ENCODE data around the gene EXOC1. TPM values are rescaled to one million over a fixed set of nuclear protein-coding genes. Genes with fewer than 3 reads are reported as not detected.
"Not testable (repeated sequence)": the region's sequence is repeated elsewhere in the genome, so short reads cannot be mapped to it uniquely, and the experiment has no call there.

The EXOC1 gene
- total RNA-seq, 1 donor from 2014 or later = 21.5 TPM

DNA sequence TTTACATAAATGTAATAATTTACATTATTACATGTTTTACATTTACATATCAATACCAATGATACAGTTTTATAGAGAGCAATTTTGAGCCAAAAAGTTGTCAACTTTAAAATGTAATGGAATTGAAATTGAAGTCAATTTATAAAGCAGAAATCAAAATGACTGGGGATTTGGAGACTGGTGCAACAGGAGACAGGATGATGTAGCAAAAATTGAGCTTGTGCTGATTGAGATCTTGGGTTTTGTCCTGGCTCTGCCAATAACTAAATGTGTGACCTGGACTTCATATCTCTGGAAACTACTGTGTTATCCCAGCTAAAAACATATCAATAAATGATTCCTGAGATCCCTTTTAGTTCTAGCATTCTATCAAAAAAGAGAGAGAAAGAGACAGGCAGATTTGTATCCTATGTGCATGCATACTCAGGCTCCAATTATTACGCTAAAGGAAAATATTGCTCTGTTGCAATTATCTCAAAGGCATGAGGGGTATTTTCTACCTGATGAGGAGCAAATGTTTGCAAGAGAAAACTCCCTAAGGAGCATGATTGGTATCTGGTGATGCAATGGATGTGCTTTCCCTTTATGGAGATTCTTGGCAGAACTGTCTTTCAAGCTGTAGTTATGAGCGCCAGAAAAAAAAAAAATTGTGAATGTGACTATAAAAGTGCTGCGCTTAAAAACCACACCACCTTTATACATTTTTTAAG lies 19.2 kb upstream of the EXOC1 start:
- Mint-ChIP-seq H3K27ac (no peak overlapping the region), H3K4me1 (no peaks in the 10 kb centered on the region), H3K4me3 (no peak overlapping the region), H3K27me3 (peaks cover 32% of the 10 kb centered on the region), H3K9me3 (peaks cover 6% of the 10 kb centered on the region), H3K36me3 (ENCODE audit: low read depth) (no peaks in the 10 kb centered on the region)
- intact Hi-C loops (cut with micrococcal nuclease) = no loop called here
- no peak for DNase-seq

DNA sequence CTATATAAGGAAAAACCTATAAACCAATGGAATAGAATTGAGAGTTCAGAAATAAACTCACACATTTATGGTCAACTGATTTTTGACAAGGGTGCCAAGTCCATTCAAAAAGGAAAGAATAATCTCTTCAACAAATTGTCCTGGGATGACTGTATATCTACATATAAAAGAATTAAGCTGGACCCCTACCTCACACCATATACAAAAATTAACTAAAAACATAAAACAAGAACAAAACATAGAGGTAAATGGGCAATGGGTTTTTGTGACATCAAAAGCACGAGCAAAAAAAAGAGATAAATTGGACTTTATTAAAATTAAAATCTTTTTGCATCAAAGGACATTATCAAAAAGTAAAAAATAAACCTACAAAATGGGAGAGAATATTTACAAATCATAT lies 15.5 kb upstream of the EXOC1 start:
- H3K36me3 Mint-ChIP-seq (ENCODE audit: low read depth) = no peaks in the 10 kb centered on the region

DNA sequence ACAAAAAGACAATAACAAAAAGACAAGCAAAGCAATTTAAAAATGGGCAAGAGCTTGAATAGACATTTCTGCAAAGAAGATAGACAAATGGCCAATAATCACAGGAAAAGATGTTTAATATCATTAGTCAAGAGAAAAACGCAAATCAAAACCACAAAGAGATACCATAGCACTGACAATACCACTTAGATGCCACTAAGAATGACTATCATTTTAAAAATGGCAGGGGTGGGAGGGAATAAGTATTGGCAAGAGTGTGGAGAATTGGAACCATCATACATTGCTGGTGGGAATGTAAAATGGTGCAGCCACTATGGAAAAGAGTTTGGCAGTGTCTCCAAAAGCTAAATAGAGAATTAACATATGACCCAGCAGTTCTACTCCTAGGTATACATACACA lies 15.1 kb upstream of the EXOC1 start:
- no peak for DNase-seq
- H3K4me3 Mint-ChIP-seq = no peak overlapping the region
- no peak overlapping the region for H3K27ac Mint-ChIP-seq
- peaks cover 6% of the 10 kb centered on the region for H3K9me3 Mint-ChIP-seq
- intact Hi-C loops (cut with micrococcal nuclease) = no loop called here
- H3K27me3 Mint-ChIP-seq = peaks cover 21% of the 10 kb centered on the region
- no peaks in the 10 kb centered on the region for H3K4me1 Mint-ChIP-seq
- no peaks in the 10 kb centered on the region for H3K36me3 Mint-ChIP-seq (ENCODE audit: low read depth)

More for the DNA sequence above, 15.5 kb upstream of the EXOC1 start:
- DNase-seq = no peak
- H3K4me3 Mint-ChIP-seq = no peak overlapping the region
- H3K27me3 Mint-ChIP-seq = peaks cover 21% of the 10 kb centered on the region
- H3K9me3 Mint-ChIP-seq = peaks cover 6% of the 10 kb centered on the region
- H3K4me1 Mint-ChIP-seq = no peaks in the 10 kb centered on the region
- intact Hi-C loops (cut with micrococcal nuclease) = no loop called here
- H3K27ac Mint-ChIP-seq = no peak overlapping the region

DNA sequence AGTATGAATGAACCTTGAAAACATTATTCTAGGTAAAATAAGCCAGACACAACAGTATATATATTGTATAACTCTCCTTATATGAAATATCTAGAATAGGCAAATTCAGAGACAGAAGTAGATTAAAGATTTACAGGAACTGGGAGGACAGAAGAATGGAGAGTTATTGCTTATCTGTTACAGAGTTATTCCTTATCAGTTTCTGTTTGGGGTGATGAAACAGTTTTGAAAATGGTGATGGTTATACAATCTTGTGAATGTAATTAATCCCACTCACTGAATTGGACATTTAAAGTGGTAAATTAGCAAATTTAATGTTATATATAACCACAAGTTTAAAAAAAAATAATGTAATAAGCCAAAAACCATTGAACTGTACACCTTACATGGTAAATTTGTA lies 14.5 kb upstream of the EXOC1 start:
- H3K27me3 Mint-ChIP-seq = peaks cover 18% of the 10 kb centered on the region
- H3K27ac Mint-ChIP-seq = no peak overlapping the region
- no peak overlapping the region for H3K4me3 Mint-ChIP-seq
- no peaks in the 10 kb centered on the region for H3K4me1 Mint-ChIP-seq
- peaks cover 6% of the 10 kb centered on the region for H3K9me3 Mint-ChIP-seq
- intact Hi-C loops (cut with micrococcal nuclease) = no loop called here
- H3K36me3 Mint-ChIP-seq (ENCODE audit: low read depth) = no peaks in the 10 kb centered on the region
- no peak for DNase-seq

DNA sequence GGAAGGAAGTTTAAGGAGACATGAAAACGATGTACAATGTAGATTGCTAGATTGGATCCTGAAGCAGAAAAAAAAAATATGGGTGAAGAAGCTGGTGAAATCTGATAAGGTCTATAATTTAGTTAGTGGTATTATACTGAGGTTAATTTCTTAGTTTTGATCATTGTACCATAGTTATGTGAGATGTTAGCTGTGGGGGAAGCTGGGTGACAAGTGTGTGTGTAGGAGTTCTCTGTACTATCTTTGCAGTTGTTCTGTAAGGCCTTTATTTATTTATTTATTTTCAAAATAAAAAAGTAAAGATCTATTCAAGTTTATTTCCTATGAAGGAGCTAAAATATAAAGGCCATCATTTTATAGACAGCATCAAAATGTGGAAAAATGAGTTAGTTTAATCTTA lies 12.5 kb upstream of the EXOC1 start:
- H3K9me3 Mint-ChIP-seq = peaks cover 6% of the 10 kb centered on the region
- intact Hi-C loops (cut with micrococcal nuclease) = no loop called here
- H3K4me3 Mint-ChIP-seq = no peak overlapping the region
- H3K4me1 Mint-ChIP-seq = no peaks in the 10 kb centered on the region
- no peak overlapping the region for H3K27ac Mint-ChIP-seq
- H3K36me3 Mint-ChIP-seq (ENCODE audit: low read depth) = no peaks in the 10 kb centered on the region
- no peak for DNase-seq
- peaks cover 14% of the 10 kb centered on the region for H3K27me3 Mint-ChIP-seq

DNA sequence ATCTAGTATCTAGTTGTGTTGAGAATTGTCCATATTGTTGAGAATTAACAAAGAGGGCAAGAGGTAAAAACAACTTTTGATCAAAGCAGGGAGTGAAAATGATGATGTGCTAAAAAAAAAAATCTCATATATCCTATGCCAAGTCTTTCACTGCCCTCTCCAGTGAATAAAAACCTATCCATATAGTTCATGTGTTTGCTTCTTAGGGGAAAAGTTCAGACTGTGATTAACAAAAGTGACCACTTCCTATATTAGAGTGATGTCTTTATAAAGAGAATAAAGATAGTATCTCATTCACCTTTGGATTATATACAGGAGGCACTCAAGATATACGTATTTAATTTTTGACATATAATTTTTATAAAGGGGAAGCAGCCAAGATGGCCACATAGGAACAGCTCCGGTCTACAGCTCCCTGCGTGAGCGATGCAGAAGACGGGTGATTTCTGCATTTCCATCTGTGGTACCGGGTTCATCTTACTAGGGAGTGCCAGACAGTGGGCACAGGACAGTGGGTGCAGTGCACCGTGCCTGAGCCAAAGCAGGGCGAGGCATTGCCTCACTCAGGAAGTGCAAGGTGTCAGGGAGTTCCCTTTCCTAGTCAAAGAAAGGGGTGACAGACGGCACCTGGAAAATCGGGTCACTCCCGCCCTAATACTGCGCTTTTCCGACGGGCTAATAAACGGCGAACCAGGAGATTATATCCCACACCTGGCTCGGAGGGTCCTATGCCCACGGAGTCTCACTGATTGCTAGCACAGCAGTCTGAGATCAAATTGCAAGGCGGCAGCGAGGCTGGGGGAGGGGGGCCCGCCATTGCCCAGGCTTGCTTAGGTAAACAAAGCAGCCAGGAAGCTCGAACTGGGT lies 11.8 kb upstream of the EXOC1 start:
- H3K4me3 Mint-ChIP-seq; H3K4me1 Mint-ChIP-seq; H3K27me3 Mint-ChIP-seq; H3K9me3 Mint-ChIP-seq; H3K27ac Mint-ChIP-seq; DNase-seq; H3K36me3 Mint-ChIP-seq (ENCODE audit: low read depth); intact Hi-C loops (cut with micrococcal nuclease): not testable (repeated sequence)

DNA sequence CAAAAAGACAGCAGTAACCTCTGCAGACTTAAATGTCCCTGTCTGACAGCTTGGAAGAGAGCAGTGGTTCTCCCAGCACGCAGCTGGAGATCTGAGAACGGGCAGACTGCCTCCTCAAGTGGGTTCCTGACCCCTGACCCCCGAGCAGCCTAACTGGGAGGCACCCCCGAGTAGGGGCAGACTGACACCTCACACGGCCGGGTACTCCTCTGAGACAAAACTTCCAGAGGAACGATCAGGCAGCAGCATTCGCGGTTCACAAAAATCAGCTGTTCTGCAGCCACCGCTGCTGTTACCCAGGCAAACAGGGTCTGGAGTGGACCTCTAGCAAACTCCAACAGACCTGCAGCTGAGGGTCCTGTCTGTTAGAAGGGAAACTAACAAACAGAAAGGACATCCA lies 11.1 kb upstream of the EXOC1 start:
- H3K4me3 Mint-ChIP-seq; DNase-seq; H3K27ac Mint-ChIP-seq; H3K4me1 Mint-ChIP-seq; H3K27me3 Mint-ChIP-seq; H3K9me3 Mint-ChIP-seq; intact Hi-C loops (cut with micrococcal nuclease); H3K36me3 Mint-ChIP-seq (ENCODE audit: low read depth): not testable (repeated sequence)

DNA sequence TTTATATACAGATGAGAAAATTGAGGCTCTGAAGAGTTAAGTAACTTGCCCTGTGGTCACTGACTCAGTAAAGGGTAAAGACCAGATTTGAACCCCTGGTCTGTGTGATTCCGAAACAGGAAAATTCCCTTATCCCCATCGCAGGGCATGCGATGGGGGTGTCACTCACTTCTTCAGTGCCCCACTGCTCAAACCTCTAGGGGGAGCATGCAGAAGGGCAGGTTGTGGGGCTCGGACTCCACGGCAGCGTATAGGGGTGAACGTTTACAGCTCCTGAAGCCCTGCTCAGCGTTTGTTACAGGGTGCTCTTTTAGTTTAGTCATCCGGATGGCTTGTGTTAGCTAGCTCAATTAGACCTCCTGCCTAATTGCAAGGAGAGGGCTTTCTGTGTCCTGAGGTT lies 3.7 kb upstream of the EXOC1 start:
- no peaks in the 10 kb centered on the region for H3K27me3 Mint-ChIP-seq
- peaks cover 18% of the 10 kb centered on the region for H3K4me1 Mint-ChIP-seq
- no peak for DNase-seq
- no peaks in the 10 kb centered on the region for H3K9me3 Mint-ChIP-seq
- H3K36me3 Mint-ChIP-seq (ENCODE audit: low read depth) = peaks cover 4% of the 10 kb centered on the region
- H3K4me3 Mint-ChIP-seq = no peak overlapping the region
- H3K27ac Mint-ChIP-seq = no peak overlapping the region
- intact Hi-C loops (cut with micrococcal nuclease) = loop anchor here (5.0 to 10.0 kb wide), 4 partner anchors 58 to 905 kb away; no protein-coding TSS in a partner anchor

DNA sequence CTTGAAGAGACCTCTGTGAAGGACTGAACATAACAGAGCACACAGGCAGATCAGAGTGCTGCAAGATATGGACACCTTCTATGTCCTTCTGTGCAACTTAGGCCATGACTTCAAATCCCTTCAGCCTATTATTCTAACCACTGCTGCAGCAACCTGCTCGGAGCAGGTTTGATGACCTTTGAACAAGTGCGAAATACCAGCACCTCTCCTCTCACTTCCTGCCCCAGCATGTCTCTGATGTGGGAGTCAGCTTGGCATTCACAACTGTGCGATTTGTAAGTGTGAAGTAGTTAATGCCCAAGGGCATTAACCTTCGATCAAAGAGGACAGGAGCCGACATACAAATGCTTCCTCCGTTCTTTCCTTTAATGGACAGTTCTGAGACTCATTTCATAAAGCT lies 1.6 kb upstream of the EXOC1 start:
- Mint-ChIP-seq H3K27ac (no peak overlapping the region), H3K9me3 (no peaks in the 10 kb centered on the region), H3K36me3 (ENCODE audit: low read depth) (peaks cover 6% of the 10 kb centered on the region), H3K27me3 (no peaks in the 10 kb centered on the region), H3K4me1 (peaks cover 18% of the 10 kb centered on the region), H3K4me3 (peak overlapping the region; percentile 38)
- intact Hi-C loops (cut with micrococcal nuclease) = loop anchor here (2.0 to 10.0 kb wide), 6 partner anchors 15 to 903 kb away; partner anchors contain the start of gene CLOCK
- peak; percentile 66 for DNase-seq

DNA sequence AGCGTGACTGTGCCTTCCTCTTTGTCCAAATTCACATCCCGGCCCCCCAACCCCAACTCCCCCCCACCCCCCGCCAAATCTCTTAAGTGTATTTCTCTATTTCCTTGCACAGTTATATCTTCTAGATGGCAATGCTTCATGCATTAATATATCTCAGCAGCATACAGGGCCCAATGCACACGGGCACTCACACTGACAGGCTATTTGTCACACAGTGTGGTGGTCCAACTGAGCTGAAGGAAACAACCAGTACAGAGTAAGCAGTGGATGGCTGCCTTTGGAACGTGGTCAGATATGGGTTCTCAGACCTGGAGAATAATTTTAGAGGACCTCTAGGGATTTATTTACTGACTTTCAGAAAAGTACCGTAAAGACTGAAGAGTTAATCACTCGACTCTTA lies 681 bp downstream of the EXOC1 start:
- Mint-ChIP-seq H3K4me1 (peaks cover 20% of the 10 kb centered on the region), H3K27ac (peak overlapping the region; percentile 70), H3K27me3 (no peaks in the 10 kb centered on the region), H3K9me3 (no peaks in the 10 kb centered on the region), H3K36me3 (ENCODE audit: low read depth) (peaks cover 18% of the 10 kb centered on the region), H3K4me3 (no peak overlapping the region)
- intact Hi-C loops (cut with micrococcal nuclease) = loop anchor here (2.0 to 10.0 kb wide), 5 partner anchors 53 to 901 kb away; partner anchors contain the start of gene SRP72
- DNase-seq = peak; percentile 66

DNA sequence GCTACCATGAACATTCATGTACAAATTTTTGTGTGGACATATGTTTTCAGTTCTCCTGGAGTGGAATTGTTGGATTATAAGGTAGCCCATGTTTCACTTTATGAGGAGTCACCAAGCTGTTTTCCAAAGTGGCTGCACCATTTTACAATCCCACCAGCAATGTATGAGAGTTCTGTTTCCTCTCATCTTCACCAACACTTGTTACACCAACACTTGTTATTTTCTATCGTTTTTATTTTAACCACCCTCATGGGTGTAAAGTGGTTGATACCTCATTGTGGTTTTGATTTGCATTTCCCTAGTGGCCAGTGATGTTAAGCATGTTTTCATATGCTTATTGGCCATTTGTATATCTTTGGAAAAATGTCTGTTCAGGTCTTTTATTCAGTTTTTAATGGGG lies 4.1 kb downstream of the EXOC1 start:
- Mint-ChIP-seq H3K27ac (no peak overlapping the region), H3K9me3 (no peaks in the 10 kb centered on the region), H3K27me3 (no peaks in the 10 kb centered on the region), H3K36me3 (ENCODE audit: low read depth) (peaks cover 31% of the 10 kb centered on the region), H3K4me3 (no peak overlapping the region), H3K4me1 (peaks cover 8% of the 10 kb centered on the region)
- DNase-seq = no peak
- intact Hi-C loops (cut with micrococcal nuclease) = loop anchor here (10.0 kb wide), 3 partner anchors 103 to 897 kb away; no protein-coding TSS in a partner anchor

DNA sequence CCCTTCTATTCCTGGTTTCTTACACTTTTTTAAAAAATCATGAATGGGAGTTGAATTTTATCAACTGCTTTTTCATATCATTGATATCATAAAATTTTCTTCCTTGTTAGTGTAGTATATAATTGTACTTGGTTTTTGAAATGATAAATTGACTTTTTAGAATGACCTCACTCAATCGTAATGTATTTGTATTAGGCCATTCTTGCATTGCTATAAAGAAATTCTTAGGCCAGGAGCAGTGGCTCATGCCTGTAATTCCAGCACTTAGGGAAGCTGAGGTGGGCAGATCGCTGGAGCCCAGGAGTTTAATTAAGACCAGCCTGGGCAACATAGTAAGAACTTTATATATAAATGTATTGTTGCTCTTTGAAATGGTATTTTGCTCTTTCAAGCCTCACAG lies 6.3 kb downstream of the EXOC1 start:
- H3K36me3 Mint-ChIP-seq (ENCODE audit: low read depth) = peaks cover 30% of the 10 kb centered on the region
- H3K9me3 Mint-ChIP-seq = no peaks in the 10 kb centered on the region
- no peak overlapping the region for H3K4me3 Mint-ChIP-seq
- H3K27me3 Mint-ChIP-seq = no peaks in the 10 kb centered on the region
- peaks cover 3% of the 10 kb centered on the region for H3K4me1 Mint-ChIP-seq
- intact Hi-C loops (cut with micrococcal nuclease) = loop anchor here (10.0 kb wide), 4 partner anchors 105 to 895 kb away; no protein-coding TSS in a partner anchor
- DNase-seq = no peak
- no peak overlapping the region for H3K27ac Mint-ChIP-seq

DNA sequence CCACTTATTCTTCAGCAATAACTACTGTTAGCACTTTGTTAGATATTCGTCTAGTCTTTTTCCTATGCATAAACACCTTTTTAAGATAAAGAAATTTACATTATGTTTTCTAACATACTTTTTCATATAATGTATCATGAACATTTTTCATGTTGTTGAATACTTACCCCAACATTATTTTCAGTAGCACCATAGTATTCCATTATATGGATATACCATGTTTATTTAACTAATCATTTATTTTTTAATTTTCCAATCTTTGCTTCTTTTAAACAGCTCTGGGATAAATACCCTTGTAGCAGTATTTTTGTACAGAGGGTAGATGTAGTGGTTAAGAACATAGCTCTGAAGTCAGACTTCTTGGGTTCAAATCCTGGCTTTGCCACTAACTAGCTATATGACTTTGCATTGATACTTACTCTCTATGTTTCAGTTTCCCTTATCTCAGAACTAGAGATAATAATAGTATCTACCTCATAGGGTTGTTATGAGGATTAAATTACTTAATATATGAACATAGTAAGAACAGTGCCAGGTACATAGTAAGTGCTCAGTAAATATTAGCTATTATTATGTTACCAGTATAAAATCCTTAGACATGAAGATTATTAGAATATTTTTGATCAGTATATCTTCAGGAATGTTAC lies 11.3 kb downstream of the EXOC1 start:
- no peak overlapping the region for H3K4me3 Mint-ChIP-seq
- no peaks in the 10 kb centered on the region for H3K27me3 Mint-ChIP-seq
- no peaks in the 10 kb centered on the region for H3K9me3 Mint-ChIP-seq
- H3K4me1 Mint-ChIP-seq = peaks cover 19% of the 10 kb centered on the region
- H3K36me3 Mint-ChIP-seq (ENCODE audit: low read depth) = peaks cover 29% of the 10 kb centered on the region
- intact Hi-C loops (cut with micrococcal nuclease) = loop anchor here (5.0 to 10.0 kb wide), 3 partner anchors 317 to 440 kb away; partner anchors contain the start of gene CLOCK
- no peak for DNase-seq
- no peak overlapping the region for H3K27ac Mint-ChIP-seq
